ENCODE measurements around the gene GINS3.

DNA sequence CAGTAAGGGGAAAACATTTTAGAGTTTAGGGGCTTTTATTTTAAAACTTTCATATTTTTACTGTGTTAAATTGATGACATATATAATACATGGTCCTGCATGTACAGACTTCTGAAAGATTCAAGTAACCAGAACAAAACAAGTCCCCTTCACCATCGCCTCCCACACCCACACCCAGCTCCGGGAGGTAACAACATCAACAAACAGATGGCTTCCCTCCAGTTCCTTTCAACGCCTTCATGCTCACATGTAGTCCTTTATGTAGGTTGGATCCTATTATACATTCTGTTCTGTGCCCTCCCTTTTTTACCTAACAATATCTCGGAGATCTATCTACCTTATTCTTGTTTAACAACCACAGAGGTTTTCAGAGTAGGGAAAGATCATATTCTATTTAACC lies 30.5 kb downstream of the GINS3 start:
- no peak for TF ChIP-seq FOXA1 (IDR thresholded peaks at IDR 0.05)
- TF ChIP-seq CTCF (IDR thresholded peaks at IDR 0.05; ENCODE audit: low read depth, low read length, missing input control): no peak
- TF ChIP-seq RAD21 (IDR thresholded peaks at IDR 0.05): no peak
- TF ChIP-seq GABPA (IDR thresholded peaks at IDR 0.05 in 1 of 2, conservative IDR thresholded peaks at IDR 0.05 in 1 of 2): no peak
- TF ChIP-seq REST (IDR thresholded peaks at IDR 0.05): no peak
- TF ChIP-seq YY1 (IDR thresholded peaks at IDR 0.05): no peak
- no peak for TF ChIP-seq JUND (IDR thresholded peaks at IDR 0.05)
